ENCODE measurements around the gene TMEM266.

- TF ChIP-seq CTCF (IDR thresholded peaks at IDR 0.05) (no peak), POLR2A (IDR thresholded peaks at IDR 0.05) (no peak), POLR2AphosphoS5 (IDR thresholded peaks at IDR 0.05) (no peak), EP300 (IDR thresholded peaks at IDR 0.05) (no peak)
These were observed 116.8 kb downstream of the TMEM266 start for GRCh38 chr15:76176487-76177085.

All from stomach (tissue), 4 donors.